Motor neuron (in vitro differentiated cells): Measurements from ENCODE around the gene IL18R1. TPM values are rescaled to one million over a fixed set of nuclear protein-coding genes. Genes with fewer than 3 reads are reported as not detected.

Experiments
- ATAC-seq, 8 experiments: fragments of 200-7000 bp; cut with Tn5 transposase; replicated peaks in 6 of 8; 2 replicates each; pipeline ENCODE4 v1.8.0; 2021; ENCODE audit warnings: mild to moderate bottlenecking in 8 of 8, moderate library complexity in 8 of 8
- H3K27ac ChIP-seq, 2 donors: fragments of 250-450 bp; sonication (Bioruptor Pico); 2 replicates each; pipeline ENCODE4 v1.9.0; 2021; ENCODE audit warnings: antibody characterized with exemption in 2 of 2, mild to moderate bottlenecking in 2 of 2, moderate library complexity in 1 of 2
- H3K4me1 ChIP-seq, 2 donors: fragments of 250-450 bp; sonication (Bioruptor Pico); replicated peaks in 1 of 2; 2 replicates each; pipeline ENCODE4 v1.6.1; 2021; ENCODE audit warnings: antibody characterized with exemption in 2 of 2, mild to moderate bottlenecking in 2 of 2, moderate library complexity in 1 of 2
- H3K4me3 ChIP-seq, 5 donors: fragments of 250-450 bp; sonication (Bioruptor Pico); 2 replicates each; pipeline ENCODE4 v1.9.0; 2021; ENCODE audit warnings: antibody characterized with exemption in 5 of 5, mild to moderate bottlenecking in 5 of 5, moderate library complexity in 4 of 5
- WGBS, 10 experiments: fragments of 450-650 bp; shearing (Covaris generic); methylation state at CpG; one replicate each; pipeline ENCODE4 v1.0.0; 2022; 5-methylcytosine and 5-hydroxymethylcytosine counted together
- in situ Hi-C, 9 experiments: fragments of 400-800 bp; cut with MboI; loops; one replicate each; pipeline ENCODE4 v1.15.0; 2021; ENCODE audit warnings: low sequenced_read_pairs in 9 of 9, low pct_unique_long_range_greater_than_20kb in 2 of 9; ENCODE audit not compliant: unreplicated experiment in 9 of 9
- total RNA-seq, 8 experiments: library from RNA; unstranded; fragments of 300-600 nt; gene quantifications; 2 replicates each; pipeline versions ENCODE4 v1.2.3 to v1.2.4, GENCODE V29; 2022

Gene IL18R1
- total RNA-seq, 8 experiments from 2014 or later, result 0.17 to 56.7 (median 0.54) TPM

DNA sequence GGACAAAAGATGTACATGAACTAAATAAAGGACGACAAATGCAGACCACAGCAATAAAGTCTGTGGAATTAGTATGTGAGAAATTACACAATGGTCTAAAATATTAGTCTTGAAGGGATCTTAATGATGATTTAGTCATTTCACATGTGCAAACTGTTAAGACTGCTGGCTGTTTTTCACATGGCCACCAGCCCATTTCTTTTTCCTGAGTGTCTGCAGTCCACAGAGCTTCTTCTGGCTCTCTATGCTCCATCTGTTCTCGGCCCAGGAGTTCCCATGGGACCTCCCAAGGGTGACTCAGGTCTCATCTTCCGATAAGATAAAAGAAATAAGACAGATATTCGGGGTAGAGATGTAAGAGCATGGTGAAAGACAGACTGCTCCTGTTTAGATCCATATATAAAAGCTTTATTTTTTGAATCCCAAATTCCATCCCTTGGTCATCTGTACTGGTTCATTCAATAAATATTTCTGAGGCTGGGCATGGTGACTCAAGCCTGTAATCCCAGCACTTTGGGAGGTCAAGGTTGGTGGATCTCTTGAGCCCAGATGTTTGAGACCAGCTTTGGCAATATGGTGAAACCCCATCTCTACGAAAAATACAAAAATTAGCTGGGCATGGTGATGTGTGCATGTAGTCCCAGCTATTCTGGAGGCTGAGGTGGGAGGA lies 24.1 kb upstream of the IL18R1 start:
- Histone ChIP-seq H3K4me3 (no peak overlapping the region), H3K4me1 (no peaks in the 10 kb centered on the region), H3K27ac (no peak overlapping the region)
- in situ Hi-C loops, result no loop called here
- 0 to 88% (median 61%) methylated on average over 1 to 5 of the region's 5 CpGs; no CpG with 5 or more reads in 1 of the 10 experiments for WGBS, 10 experiments
- ATAC-seq, result no peak

DNA sequence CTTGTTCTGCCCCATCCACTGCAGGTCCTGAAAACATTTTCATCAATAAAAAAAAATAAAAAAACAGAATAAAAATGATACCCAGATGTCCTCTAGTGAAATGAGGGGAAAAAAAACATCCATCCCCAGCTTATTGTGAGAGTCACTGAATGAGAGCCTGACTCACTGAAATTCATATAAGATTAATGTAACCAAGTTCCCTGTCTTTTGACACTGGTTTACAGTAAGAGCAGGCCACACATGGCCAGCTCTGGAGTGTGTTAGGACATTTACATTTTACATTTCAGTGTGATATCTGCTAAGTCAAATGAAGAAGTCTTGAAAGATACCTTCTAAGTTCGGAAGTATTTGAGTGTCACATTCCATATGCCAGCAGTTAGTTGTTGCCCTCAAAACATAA lies 21.1 kb upstream of the IL18R1 start:
- in situ Hi-C loops, result no loop called here
- peak in 2 of 8 experiments; percentile 62 to 77 for ATAC-seq

DNA sequence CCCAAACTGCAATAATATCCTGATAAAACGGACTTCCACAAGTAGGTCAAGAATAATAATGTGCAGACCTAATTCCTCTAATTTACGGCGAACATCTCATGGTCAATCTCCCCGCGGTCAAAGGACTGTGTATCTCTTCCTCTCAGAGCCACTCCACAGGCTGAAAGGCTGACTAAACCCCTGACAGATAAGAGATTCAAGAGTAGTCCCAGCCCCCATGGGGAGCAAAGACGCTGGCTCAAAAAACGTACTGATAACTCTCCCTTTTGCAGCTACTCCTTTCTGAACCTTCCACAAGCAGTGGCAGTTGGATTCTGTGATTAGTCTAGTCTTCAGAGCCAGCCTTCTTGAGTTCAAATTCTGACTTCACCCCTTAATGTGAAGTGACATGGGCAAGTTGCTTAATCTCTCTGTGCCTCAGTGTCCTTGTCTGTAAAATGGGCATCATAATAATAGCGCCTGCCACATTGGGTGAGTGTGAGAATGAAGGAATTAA lies 19.7 kb upstream of the IL18R1 start:
- no peak overlapping the region for H3K27ac ChIP-seq
- no peak for ATAC-seq
- in situ Hi-C loops, result no loop called here
- no peak overlapping the region for H3K4me3 ChIP-seq
- WGBS, 10 experiments, result 50 to 94% (median 75%) methylated on average over 1 to 8 of the region's 8 CpGs; no CpG with 5 or more reads in 1 of the 10 experiments
- no peaks in the 10 kb centered on the region for H3K4me1 ChIP-seq

More for the DNA sequence above, 21.1 kb upstream of the IL18R1 start:
- Histone ChIP-seq H3K4me1 (no peaks in the 10 kb centered on the region), H3K27ac (no peak overlapping the region), H3K4me3 (no peak overlapping the region)
- WGBS, 10 experiments, result 40 to 100% (median 75%) methylated on average over 1 of the region's 1 CpG; no CpG with 5 or more reads in 4 of the 10 experiments

DNA sequence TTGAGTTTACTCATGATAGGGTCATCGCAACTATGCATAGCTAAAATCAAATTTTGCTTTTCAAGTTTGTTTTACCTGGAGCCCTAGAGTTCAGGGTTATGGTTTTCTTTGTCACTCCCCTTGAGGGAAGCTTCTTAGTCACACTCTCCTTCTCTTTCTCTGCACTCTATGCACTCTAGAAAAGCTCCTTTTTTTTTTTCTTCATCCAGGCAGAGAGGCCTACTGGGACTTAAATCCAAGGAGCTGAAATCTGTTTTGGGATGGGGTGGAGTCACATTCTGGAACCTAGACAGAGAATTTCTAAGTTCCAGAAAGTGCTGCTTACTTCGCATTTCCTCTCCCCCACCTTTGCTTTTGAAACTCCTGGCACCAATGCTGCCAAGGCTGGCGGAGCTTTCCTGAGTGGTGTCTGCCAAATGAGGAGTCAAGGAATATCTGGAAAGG lies 19.1 kb upstream of the IL18R1 start:
- Histone ChIP-seq H3K4me1 (no peaks in the 10 kb centered on the region), H3K27ac (no peak overlapping the region), H3K4me3 (no peak overlapping the region)
- WGBS, 10 experiments, result 42 to 100% (median 90%) methylated on average over 1 to 3 of the region's 3 CpGs; no CpG with 5 or more reads in 1 of the 10 experiments
- peak in 2 of 8 experiments; percentile 37 to 38 for ATAC-seq
- in situ Hi-C loops, result no loop called here

DNA sequence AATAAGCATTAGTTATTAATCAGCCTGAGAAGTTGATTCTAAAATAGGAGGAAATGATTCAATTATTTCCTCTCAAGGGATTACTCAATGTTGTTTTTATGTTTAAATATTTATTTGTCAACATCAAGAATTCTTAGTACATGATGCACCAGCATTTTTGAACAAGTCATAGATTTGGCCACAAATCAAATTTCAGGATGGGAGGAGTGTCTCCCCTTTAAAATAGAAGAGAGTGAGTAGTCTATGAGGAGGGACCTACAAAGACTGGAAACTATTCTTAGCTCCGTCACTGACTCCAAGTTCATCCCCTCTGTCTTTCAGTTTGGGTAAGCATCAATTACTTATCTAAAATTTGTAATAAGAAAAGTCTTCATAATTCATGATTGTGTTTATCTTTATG lies 18.6 kb upstream of the IL18R1 start:
- WGBS, 10 experiments, result 20 to 100% (median 60%) methylated on average over 1 of the region's 1 CpG; no CpG with 5 or more reads in 1 of the 10 experiments
- no peak overlapping the region for H3K27ac ChIP-seq
- ATAC-seq, result peak in 2 of 8 experiments; percentile 72 to 73
- H3K4me3 ChIP-seq, result no peak overlapping the region
- in situ Hi-C loops, result no loop called here
- no peaks in the 10 kb centered on the region for H3K4me1 ChIP-seq

DNA sequence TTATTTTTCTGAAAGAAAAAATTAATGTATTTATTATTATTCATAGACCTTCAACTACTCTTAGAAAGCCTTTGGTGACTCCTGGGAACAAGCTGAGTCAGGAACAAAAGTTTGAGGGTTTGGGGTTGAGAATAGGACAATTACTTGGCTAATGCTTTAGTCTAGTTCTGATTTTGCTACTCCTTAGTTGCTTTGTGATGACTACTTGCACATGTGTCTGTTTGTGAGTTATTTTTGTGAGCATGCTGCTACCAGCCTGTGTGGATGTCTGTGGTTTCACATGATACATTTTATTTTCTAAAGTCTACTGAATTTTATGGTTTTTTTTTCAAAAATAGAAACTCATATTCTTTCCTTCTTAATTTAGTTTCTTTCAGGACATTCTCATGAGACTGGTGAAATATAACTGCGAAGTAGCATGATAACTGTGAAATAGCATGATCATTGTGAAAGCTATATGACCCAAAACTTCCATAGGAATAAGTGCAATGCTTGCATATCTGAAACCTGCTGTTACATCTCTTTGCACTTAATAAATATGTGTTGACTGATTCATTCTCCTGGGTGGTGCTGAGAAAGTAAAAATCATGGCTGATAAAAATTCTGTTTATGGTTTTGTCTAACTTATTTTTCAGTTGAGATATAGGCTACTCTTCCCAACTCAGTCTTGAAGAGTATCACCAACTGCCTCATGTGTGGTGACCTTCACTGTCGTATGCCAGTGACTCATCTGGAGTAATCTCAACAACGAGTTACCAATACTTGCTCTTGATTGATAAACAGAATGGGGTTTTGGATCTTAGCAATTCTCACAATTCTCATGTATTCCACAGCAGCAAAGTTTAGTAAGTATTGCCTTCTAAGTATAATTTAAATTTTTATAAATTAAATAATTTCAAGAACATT lies 17.9 kb upstream of the IL18R1 start:
- peak in 1 of 8 experiments; percentile 10 for ATAC-seq
- Histone ChIP-seq H3K4me3 (no peak overlapping the region), H3K4me1 (no peaks in the 10 kb centered on the region), H3K27ac (no peak overlapping the region)
- in situ Hi-C loops, result no loop called here
- WGBS, 10 experiments, result 0 to 95% (median 73%) methylated on average over 1 to 3 of the region's 3 CpGs; no CpG with 5 or more reads in 2 of the 10 experiments

DNA sequence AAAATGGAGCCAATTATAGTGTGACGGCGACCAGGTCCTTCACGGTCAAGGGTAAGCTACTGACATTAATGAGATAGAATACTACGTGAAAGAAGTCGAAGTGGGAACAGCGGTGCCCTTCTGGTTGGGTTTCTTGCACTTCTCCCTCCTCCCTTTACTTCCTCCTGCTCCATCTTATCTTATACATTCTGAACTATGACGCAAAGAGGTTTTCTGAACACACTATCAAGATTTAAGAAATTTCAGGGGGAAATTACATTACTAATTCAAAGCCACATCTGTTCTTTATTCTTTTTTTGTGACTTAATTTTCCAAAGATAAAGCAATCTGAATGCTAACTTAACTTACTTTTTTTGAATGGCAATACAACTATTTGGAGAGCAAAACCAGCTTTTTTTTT lies 14.8 kb upstream of the IL18R1 start:
- no peaks in the 10 kb centered on the region for H3K4me1 ChIP-seq
- ATAC-seq, result no peak
- WGBS, 10 experiments, result 70 to 100% (median 87%) methylated on average over 1 to 7 of the region's 7 CpGs
- H3K27ac ChIP-seq, result no peak overlapping the region
- H3K4me3 ChIP-seq, result no peak overlapping the region
- in situ Hi-C loops, result no loop called here

DNA sequence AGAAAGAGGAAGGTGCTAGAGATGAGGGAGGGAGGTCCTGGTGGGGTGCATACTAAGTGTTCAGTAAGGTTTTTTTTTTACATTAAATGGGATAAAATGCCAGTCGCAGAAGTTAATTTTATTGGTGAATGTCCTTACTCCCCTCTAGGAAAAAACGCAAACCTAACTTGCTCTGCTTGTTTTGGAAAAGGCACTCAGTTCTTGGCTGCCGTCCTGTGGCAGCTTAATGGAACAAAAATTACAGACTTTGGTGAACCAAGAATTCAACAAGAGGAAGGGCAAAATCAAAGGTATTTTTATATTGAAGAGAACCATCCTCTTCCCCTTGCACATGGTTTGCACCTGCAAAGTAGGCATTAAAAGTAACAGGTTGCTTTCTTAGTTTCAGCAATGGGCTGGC lies 12.7 kb upstream of the IL18R1 start:
- WGBS, 10 experiments, result 13 to 92% (median 83%) methylated on average over 1 to 3 of the region's 3 CpGs
- in situ Hi-C loops, result no loop called here
- no peak for ATAC-seq

DNA sequence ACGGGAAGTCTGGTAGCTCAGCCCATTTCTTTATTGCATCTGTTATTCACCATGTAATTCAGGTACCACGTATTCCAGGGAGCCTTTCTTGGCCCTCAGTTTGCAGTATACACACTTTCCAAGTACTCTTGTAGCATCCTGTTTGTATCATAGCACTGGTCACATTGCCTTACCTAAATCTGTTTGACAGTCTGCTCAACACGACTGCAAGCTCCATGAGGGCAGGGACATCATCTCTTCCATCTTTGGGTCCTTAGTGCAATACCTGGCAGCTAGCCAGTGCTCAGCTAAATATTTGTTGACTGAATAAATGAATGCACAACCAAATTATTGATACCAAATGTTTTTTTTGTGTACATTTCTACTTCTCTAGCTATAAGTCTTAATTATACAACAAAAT lies 11.2 kb upstream of the IL18R1 start:
- H3K4me1 ChIP-seq, result no peaks in the 10 kb centered on the region
- 50 to 92% (median 73%) methylated on average over 1 to 3 of the region's 3 CpGs; no CpG with 5 or more reads in 2 of the 10 experiments for WGBS, 10 experiments
- H3K27ac ChIP-seq, result no peak overlapping the region
- no peak for ATAC-seq
- in situ Hi-C loops, result no loop called here
- H3K4me3 ChIP-seq, result no peak overlapping the region

More for the DNA sequence above, 12.7 kb upstream of the IL18R1 start:
- Histone ChIP-seq H3K27ac (no peak overlapping the region), H3K4me3 (no peak overlapping the region), H3K4me1 (no peaks in the 10 kb centered on the region)

DNA sequence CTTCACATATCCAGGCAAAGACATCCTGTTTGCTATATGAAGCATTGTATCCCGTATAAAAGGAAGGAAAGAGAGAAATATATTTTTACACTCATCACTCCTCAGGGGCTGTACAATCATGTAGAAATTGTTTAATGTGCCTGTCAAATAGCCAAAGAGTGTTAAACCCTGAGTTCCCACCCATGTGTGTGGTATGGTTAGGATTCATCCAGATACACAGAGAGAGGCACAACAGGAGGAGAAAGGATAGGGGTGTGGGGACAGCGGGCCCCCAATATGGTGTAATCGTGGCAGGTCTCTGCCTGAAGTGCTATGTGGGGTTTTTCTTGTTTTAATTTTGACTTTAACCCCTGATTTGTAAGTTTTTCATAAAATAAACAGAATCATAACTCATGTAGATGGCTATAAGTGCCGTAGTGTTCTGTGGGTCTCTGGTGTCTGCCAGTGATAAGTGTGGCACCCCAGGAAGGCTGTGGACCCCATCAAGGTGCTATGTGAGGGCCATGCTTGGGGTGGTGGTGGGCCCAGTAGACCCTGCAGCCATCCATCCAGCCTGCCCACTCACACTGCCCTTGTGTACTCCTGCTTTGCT lies 10.2 kb upstream of the IL18R1 start:
- no peak overlapping the region for H3K4me3 ChIP-seq
- ATAC-seq, result no peak
- no peak overlapping the region for H3K27ac ChIP-seq
- WGBS, 10 experiments, result 60 to 100% (median 72%) methylated on average over 1 to 4 of the region's 4 CpGs; no CpG with 5 or more reads in 4 of the 10 experiments
- no peaks in the 10 kb centered on the region for H3K4me1 ChIP-seq
- in situ Hi-C loops, result no loop called here

DNA sequence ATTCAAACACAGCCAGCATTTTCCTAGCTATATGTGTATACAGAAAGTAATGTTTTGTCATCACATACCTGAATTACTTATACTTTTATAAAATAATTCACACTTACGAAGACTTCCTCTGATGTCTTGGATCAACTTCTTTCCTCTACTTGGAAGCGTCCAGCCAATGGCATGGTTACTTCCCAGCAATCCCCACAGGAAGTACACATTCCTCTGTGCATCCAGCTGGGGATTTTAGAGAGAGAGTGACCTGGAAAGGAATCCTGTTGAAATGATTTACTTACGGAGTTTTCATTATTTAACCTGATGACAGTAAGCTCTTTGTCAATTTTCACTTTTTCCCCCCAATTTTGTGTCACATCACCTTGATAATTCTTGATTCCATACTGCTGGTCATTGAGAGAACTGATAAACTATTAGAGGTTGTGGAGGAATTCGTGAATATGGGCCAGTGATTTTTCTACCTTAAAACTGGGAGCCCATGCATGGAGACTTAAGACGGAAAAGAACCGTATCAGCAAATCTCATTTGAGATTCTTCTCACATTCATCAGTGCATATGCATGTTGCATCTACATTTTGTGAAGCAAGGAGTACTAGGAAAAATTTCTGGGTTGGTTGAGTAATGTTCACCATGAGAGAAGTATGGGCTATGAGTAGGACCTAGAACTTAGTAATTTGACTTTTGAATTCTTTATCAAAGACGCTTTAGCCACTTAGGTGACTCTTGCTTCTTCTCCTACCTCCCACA lies 9.0 kb upstream of the IL18R1 start:
- Histone ChIP-seq H3K27ac (no peak overlapping the region), H3K4me1 (no peaks in the 10 kb centered on the region), H3K4me3 (no peak overlapping the region)
- no peak for ATAC-seq
- in situ Hi-C loops, result no loop called here
- 16 to 90% (median 77%) methylated on average over 3 to 7 of the region's 7 CpGs; no CpG with 5 or more reads in 1 of the 10 experiments for WGBS, 10 experiments

DNA sequence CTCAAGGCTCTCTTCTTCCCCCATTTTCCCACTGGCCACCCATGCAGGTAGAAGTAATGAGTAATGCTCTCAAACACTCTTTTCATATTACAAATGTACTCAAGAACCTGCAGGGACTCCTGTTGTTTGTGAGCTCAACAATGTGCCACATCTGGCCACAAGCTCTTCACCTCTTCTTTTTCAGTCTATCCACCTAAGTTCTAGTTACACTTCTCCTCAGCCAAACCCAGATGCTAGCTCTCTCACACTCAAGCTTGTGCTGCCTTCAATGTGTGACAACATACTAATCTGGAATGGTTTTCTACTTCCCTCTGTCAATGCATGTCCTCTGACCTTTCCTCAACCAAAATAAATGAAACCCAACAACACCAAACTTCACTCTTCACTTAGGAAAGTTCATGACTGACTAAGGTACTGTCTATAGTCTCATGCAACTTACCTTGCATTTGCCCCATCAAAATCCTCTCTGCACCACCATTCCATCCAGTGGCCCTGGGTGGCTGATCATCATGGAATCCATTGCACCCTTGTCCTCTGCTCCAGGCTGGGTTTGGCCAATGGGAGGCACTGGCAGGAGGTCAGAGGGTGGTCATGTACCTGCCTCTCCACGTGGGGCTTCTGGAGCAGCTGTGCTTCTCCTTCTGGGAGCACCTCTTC lies 5.3 kb upstream of the IL18R1 start:
- H3K4me3 ChIP-seq, result no peak overlapping the region
- H3K4me1 ChIP-seq, result no peaks in the 10 kb centered on the region
- 0 to 20% methylated on average over 1 of the region's 1 CpG; no CpG with 5 or more reads in 8 of the 10 experiments for WGBS, 10 experiments
- no peak overlapping the region for H3K27ac ChIP-seq
- no peak for ATAC-seq
- in situ Hi-C loops, result no loop called here
